ENCODE measurements around the gene DYSF.

DNA sequence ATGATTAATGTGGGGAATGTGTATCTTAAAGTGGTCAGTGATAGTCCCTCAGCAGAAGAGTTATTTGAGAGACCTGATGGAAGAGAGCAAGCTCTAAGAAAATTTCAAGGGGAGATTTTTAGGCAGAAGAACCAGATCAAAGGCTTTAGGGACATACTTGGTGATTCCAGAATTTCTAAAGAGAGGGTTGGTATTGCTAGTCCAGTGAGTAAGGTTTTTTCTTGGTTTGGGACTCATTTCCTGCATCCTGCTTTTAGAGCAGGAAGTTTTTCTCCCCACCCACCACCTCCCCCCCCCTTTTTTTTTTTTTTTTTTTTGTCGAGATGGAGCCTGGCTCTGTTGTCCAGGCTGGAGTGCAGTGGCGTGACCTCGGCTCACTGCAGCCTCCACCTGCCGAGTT, 42.7 kb upstream of the DYSF start:
- TF ChIP-seq, protein P1, sequence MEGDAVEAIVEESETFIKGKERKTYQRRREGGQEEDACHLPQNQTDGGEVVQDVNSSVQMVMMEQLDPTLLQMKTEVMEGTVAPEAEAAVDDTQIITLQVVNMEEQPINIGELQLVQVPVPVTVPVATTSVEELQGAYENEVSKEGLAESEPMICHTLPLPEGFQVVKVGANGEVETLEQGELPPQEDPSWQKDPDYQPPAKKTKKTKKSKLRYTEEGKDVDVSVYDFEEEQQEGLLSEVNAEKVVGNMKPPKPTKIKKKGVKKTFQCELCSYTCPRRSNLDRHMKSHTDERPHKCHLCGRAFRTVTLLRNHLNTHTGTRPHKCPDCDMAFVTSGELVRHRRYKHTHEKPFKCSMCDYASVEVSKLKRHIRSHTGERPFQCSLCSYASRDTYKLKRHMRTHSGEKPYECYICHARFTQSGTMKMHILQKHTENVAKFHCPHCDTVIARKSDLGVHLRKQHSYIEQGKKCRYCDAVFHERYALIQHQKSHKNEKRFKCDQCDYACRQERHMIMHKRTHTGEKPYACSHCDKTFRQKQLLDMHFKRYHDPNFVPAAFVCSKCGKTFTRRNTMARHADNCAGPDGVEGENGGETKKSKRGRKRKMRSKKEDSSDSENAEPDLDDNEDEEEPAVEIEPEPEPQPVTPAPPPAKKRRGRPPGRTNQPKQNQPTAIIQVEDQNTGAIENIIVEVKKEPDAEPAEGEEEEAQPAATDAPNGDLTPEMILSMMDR (IDR thresholded peaks at IDR 0.05; ENCODE audit: extremely low read depth in 1 of 2, insufficient read depth in 1 of 2, low read depth in 1 of 2, low read length in 2 of 2), result no peak
- no peak for TF ChIP-seq MYC (IDR thresholded peaks at IDR 0.05; ENCODE audit: low read depth, low read length)
- TF ChIP-seq GATA2 (IDR thresholded peaks at IDR 0.05; ENCODE audit: insufficient read depth, insufficient read length, low read depth, low read length), result no peak
- TF ChIP-seq EZH2 (IDR thresholded peaks at IDR 0.05; ENCODE audit: borderline replicate concordance, low read depth, low read length, severe bottlenecking), result no peak
- no peak for TF ChIP-seq POLR2A (IDR thresholded peaks at IDR 0.05; ENCODE audit: low read depth, low read length)
- TF ChIP-seq, protein P2, sequence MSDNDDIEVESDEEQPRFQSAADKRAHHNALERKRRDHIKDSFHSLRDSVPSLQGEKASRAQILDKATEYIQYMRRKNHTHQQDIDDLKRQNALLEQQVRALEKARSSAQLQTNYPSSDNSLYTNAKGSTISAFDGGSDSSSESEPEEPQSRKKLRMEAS (IDR thresholded peaks at IDR 0.05; ENCODE audit: insufficient read depth, insufficient read length), result no peak
- TF ChIP-seq POLR2AphosphoS5 (IDR thresholded peaks at IDR 0.05; ENCODE audit: insufficient read depth, low read depth, low read length), result no peak
- no peak for TF ChIP-seq JUN (IDR thresholded peaks at IDR 0.05; ENCODE audit: borderline replicate concordance, insufficient read depth, insufficient read length, low read depth)
- TF ChIP-seq FOS (IDR thresholded peaks at IDR 0.05; ENCODE audit: borderline replicate concordance, insufficient read depth, low read length), result no peak

Data from endothelial cell of umbilical vein (primary cell).